ENCODE results near the gene COMT. TPM values are rescaled to one million over a fixed set of nuclear protein-coding genes. Genes with fewer than 3 reads are reported as not detected.

Gene COMT
- total RNA-seq, 5 donors from 2014 or later (not counting 1 experiment from before 2014, with no cell fraction given), result 30.6 to 53.1 (median 50.5) TPM

DNA sequence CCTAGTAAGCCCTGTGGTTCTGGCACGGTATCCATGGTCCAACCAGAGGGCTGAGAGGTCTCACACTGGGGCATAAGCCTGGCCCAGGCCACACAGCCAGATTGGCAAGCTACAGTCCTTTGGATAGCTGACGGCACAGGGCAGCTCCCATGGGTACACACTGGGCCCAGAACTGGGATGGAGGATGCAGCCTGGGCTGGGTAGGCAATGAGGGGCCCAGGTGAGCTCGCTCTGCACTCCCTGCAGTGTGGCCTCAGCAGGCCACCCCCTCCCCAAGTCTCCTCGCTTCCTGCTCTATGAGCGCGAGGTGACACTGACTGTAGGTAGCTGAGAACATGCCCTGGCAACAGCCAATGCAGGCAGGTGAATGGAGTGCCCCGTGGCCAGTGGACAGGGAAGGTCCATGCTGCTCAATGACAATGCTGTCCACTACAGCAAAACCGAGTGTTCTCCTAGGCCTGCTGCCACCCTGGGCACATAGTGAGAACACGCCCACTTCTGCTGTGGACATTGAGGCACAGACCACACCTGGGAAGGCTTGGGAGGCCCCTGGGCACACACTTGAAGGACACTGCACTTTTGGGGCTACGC lies 71.3 kb downstream of the COMT start:
- no peak overlapping the region for H3K4me3 ChIP-seq (ENCODE audit: control insufficient read depth in 1 of 2, extremely low read depth in 1 of 2, low read length in 1 of 2)
- H3K4me1 ChIP-seq (ENCODE audit: control insufficient read depth in 1 of 2, extremely low read depth in 1 of 2, insufficient read depth in 2 of 2, low read length in 2 of 2), result peaks cover 3 to 9% of the 10 kb centered on the region in 2 experiments
- H3K4me3 Mint-ChIP-seq, result no peak overlapping the region
- ChIA-PET CTCF (no interaction called here), POLR2A (no interaction called here)
- WGBS (ENCODE audit: insufficient coverage), result 82% methylated on average over 9 of the region's 10 CpGs
- H3K36me3 Mint-ChIP-seq, result no peaks in the 10 kb centered on the region
- no peak overlapping the region for H3K27ac ChIP-seq (ENCODE audit: low read length)
- ATAC-seq (replicated peaks in 1 of 4) (no peak), DNase-seq (no peak)
- peaks cover 0 to 31% of the 10 kb centered on the region in 2 experiments for H3K27me3 ChIP-seq (replicated peaks in 1 of 2; ENCODE audit: control insufficient read depth in 2 of 2, extremely low read depth in 1 of 2, insufficient read depth in 2 of 2, low read length in 1 of 2)
- peaks cover 0 to 2% of the 10 kb centered on the region in 2 donors for H3K27me3 Mint-ChIP-seq
- no peak overlapping the region for H3K27ac Mint-ChIP-seq
- no peaks in the 10 kb centered on the region for H3K36me3 ChIP-seq (ENCODE audit: control insufficient read depth in 2 of 2, extremely low read depth in 1 of 2, insufficient read depth in 1 of 2, low read length in 1 of 2)
- no peaks in the 10 kb centered on the region for H3K9me3 ChIP-seq
- H3K4me1 Mint-ChIP-seq, result peaks cover 0 to 13% (median 3%) of the 10 kb centered on the region in 3 donors
- no peaks in the 10 kb centered on the region for H3K9me3 Mint-ChIP-seq

DNA sequence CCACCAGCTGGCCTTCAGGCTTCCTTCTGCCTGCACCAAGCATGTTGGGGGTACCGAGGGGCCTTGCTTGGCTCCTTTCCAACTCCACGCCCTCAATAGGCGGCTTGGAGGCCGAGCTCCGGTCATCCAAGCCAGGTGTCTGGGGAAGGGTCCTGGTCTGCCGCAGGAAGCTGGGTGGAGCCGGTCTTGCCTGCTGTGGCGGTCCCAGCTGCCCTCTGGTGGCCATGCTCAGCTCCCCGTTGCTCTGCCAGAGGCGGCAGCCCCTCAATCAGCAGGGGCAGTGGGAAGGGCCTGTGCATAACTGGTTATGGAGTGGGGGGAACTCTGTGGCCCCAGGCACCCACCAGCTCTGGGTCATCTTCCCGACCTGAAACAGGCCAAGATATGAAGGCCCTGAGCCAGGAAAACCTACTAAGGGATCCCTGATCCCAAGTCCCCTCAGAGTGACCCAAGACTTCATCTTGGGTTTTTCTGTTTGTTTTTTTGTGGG lies 71.9 kb downstream of the COMT start:
- Mint-ChIP-seq H3K9me3 (no peaks in the 10 kb centered on the region), H3K4me1 (peaks cover 0 to 14% (median 3%) of the 10 kb centered on the region in 3 donors), H3K4me3 (no peak overlapping the region), H3K27me3 (peaks cover 0 to 2% of the 10 kb centered on the region in 2 donors), H3K36me3 (no peaks in the 10 kb centered on the region), H3K27ac (no peak overlapping the region)
- POLR2A ChIA-PET, result no interaction called here
- H3K4me1 ChIP-seq (ENCODE audit: control insufficient read depth in 1 of 2, extremely low read depth in 1 of 2, insufficient read depth in 2 of 2, low read length in 2 of 2), result peaks cover 3 to 9% of the 10 kb centered on the region in 2 experiments
- CTCF ChIA-PET, result no interaction called here
- DNase-seq (peak in 18 of 35 experiments; percentile 14 to 54 (median 28)), ATAC-seq (replicated peaks in 1 of 4) (no peak)
- H3K4me3 ChIP-seq (ENCODE audit: control insufficient read depth in 1 of 2, extremely low read depth in 1 of 2, low read length in 1 of 2), result no peak overlapping the region
- no peaks in the 10 kb centered on the region for H3K9me3 ChIP-seq
- peaks cover 0 to 37% of the 10 kb centered on the region in 2 experiments for H3K27me3 ChIP-seq (replicated peaks in 1 of 2; ENCODE audit: control insufficient read depth in 2 of 2, extremely low read depth in 1 of 2, insufficient read depth in 2 of 2, low read length in 1 of 2)
- H3K27ac ChIP-seq (ENCODE audit: low read length), result no peak overlapping the region
- 41% methylated on average over 10 of the region's 11 CpGs for WGBS (ENCODE audit: insufficient coverage)
- H3K36me3 ChIP-seq (ENCODE audit: control insufficient read depth in 2 of 2, extremely low read depth in 1 of 2, insufficient read depth in 1 of 2, low read length in 1 of 2), result no peaks in the 10 kb centered on the region

DNA sequence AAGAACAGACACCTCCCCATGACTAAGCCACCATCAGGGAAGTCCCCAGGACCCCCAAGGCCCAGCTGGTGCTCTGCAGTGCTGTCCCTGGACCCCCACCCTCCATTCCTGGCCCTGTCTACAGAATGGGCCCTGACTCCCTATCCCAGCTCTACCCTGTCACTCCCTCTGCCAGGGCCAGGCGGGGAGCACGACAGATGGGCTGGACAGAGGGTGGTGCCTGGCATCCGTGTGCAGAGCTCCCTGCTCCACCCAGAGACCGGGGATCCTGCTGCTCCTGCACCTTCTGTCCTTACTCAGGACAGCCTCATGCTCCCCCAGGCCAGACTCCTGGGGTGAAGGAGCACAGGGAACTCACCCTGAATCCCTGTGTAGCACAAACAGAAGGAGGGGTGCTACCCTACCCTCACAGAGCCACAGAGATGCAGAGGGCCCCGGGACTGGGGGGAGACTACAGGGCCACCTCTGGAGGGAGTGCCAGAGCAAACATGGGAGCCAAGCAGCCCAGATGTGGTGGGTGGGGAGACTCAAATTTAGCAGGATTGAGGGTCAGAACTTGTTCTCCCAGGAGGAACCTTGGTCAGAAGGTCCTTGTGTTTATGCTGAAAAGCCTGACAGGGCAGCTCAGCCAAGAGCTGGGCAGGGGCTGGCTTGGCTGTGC lies 73.1 kb downstream of the COMT start:
- WGBS (ENCODE audit: insufficient coverage), result 93% methylated on average over 4 of the region's 5 CpGs
- H3K36me3 ChIP-seq (ENCODE audit: control insufficient read depth in 2 of 2, extremely low read depth in 1 of 2, insufficient read depth in 1 of 2, low read length in 1 of 2), result no peaks in the 10 kb centered on the region
- Mint-ChIP-seq H3K27me3 (peaks cover 0 to 2% of the 10 kb centered on the region in 2 donors), H3K36me3 (no peaks in the 10 kb centered on the region), H3K4me1 (peaks cover 0 to 14% (median 3%) of the 10 kb centered on the region in 3 donors), H3K27ac (no peak overlapping the region), H3K4me3 (peak overlapping the region; percentile 56 to 69 (median 67)), H3K9me3 (no peaks in the 10 kb centered on the region)
- peaks cover 3 to 9% of the 10 kb centered on the region in 2 experiments for H3K4me1 ChIP-seq (ENCODE audit: control insufficient read depth in 1 of 2, extremely low read depth in 1 of 2, insufficient read depth in 2 of 2, low read length in 2 of 2)
- H3K27ac ChIP-seq (ENCODE audit: low read length), result no peak overlapping the region
- ATAC-seq (replicated peaks in 1 of 4), result no peak
- H3K27me3 ChIP-seq (replicated peaks in 1 of 2; ENCODE audit: control insufficient read depth in 2 of 2, extremely low read depth in 1 of 2, insufficient read depth in 2 of 2, low read length in 1 of 2), result peaks cover 0 to 40% of the 10 kb centered on the region in 2 experiments
- ChIA-PET CTCF (no interaction called here), POLR2A (no interaction called here)
- H3K9me3 ChIP-seq, result no peaks in the 10 kb centered on the region
- no peak for DNase-seq
- no peak overlapping the region for H3K4me3 ChIP-seq (ENCODE audit: control insufficient read depth in 1 of 2, extremely low read depth in 1 of 2, low read length in 1 of 2)

DNA sequence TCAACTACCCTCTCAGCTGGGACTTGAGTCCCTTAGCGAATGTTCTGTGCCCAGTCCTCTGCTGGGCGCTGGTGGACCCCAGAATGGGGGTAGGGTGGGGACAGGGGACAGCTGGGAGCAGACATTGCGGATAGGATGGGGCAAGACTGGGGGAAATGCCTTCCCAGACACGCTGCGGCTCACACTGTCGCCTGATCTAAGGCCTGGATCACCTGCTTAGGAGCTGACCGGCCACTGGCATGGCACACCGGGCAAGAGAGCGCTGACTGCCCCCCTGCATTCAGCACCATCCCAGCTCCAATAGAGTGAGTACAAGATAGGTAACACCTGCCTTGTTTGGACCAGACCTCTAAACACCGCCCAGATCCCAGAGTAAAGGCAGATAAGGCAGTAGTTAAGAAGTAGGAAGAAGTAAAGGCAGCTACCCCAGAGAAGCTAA lies 73.6 kb downstream of the COMT start:
- Histone ChIP-seq H3K36me3 (ENCODE audit: control insufficient read depth in 2 of 2, extremely low read depth in 1 of 2, insufficient read depth in 1 of 2, low read length in 1 of 2) (no peaks in the 10 kb centered on the region), H3K4me1 (ENCODE audit: control insufficient read depth in 1 of 2, extremely low read depth in 1 of 2, insufficient read depth in 2 of 2, low read length in 2 of 2) (peaks cover 3 to 14% of the 10 kb centered on the region in 2 experiments), H3K9me3 (no peaks in the 10 kb centered on the region), H3K27ac (ENCODE audit: low read length) (no peak overlapping the region), H3K27me3 (replicated peaks in 1 of 2; ENCODE audit: control insufficient read depth in 2 of 2, extremely low read depth in 1 of 2, insufficient read depth in 2 of 2, low read length in 1 of 2) (peaks cover 0 to 40% of the 10 kb centered on the region in 2 experiments), H3K4me3 (ENCODE audit: control insufficient read depth in 1 of 2, extremely low read depth in 1 of 2, low read length in 1 of 2) (no peak overlapping the region)
- no peak overlapping the region for H3K27ac Mint-ChIP-seq
- H3K4me1 Mint-ChIP-seq, result peaks cover under 1 to 16% (median 5%) of the 10 kb centered on the region in 3 donors
- H3K27me3 Mint-ChIP-seq, result peaks cover 0 to 2% of the 10 kb centered on the region in 2 donors
- H3K36me3 Mint-ChIP-seq, result no peaks in the 10 kb centered on the region
- ChIA-PET CTCF (no interaction called here), POLR2A (no interaction called here)
- no peak for ATAC-seq (replicated peaks in 1 of 4)
- H3K9me3 Mint-ChIP-seq, result no peaks in the 10 kb centered on the region
- H3K4me3 Mint-ChIP-seq, result peak overlapping the region; percentile 56 to 69 (median 67)
- DNase-seq, result no peak
- WGBS (ENCODE audit: insufficient coverage), result 88% methylated on average over 7 of the region's 10 CpGs

DNA sequence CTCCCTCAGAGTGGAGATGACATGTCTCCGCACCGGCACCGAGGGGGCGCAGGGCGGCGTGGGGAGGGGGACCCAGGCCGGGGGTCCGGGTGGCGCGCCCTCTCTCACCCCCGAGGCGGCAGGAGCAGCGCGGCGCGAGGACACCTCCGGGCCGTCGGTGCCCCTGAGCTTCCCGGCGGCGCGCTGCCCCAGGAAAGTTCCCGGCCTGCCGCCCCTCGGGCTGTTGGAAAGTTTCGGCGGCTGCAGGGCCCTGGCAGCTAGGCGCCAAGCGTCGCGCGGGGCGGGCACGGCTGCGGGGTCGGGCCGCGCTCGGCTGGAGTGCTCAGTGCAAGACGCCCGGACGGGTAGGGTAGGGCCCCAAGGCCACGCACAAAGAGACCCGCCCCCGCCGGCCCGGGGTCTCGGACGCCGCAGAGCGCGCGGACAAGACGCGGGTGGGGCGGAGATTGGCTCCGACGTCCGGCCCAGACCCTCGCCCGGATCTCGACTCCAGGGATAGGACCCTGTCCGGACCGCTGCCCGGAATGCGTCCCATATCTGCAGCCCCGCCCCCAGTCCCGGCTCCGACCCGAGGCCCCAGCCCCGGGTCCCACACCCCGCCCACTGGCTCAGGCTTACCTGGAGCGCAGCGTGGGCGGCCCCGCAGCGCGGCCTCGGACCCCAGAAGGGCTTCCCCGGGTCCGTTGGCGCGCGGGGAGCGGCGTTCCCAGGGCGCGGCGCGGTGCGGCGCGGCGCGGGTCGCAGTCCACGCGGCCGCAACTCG lies 74.6 kb downstream of the COMT start:
- Mint-ChIP-seq H3K27ac (no peak overlapping the region), H3K4me3 (peak overlapping the region in 2 of 3 donors; percentile 69 to 81), H3K36me3 (no peaks in the 10 kb centered on the region), H3K4me1 (peaks cover 5 to 20% (median 9%) of the 10 kb centered on the region in 3 donors), H3K9me3 (no peaks in the 10 kb centered on the region), H3K27me3 (peaks cover 0 to 2% of the 10 kb centered on the region in 2 donors)
- CTCF ChIA-PET, result no interaction called here
- no peaks in the 10 kb centered on the region for H3K9me3 ChIP-seq
- WGBS (ENCODE audit: insufficient coverage), result 4% methylated on average over 101 of the region's 101 CpGs
- no peaks in the 10 kb centered on the region for H3K36me3 ChIP-seq (ENCODE audit: control insufficient read depth in 2 of 2, extremely low read depth in 1 of 2, insufficient read depth in 1 of 2, low read length in 1 of 2)
- peak overlapping the region; percentile 39 to 81 for H3K4me3 ChIP-seq (ENCODE audit: control insufficient read depth in 1 of 2, extremely low read depth in 1 of 2, low read length in 1 of 2)
- no peak overlapping the region for H3K27ac ChIP-seq (ENCODE audit: low read length)
- peaks cover 3 to 20% of the 10 kb centered on the region in 2 experiments for H3K4me1 ChIP-seq (ENCODE audit: control insufficient read depth in 1 of 2, extremely low read depth in 1 of 2, insufficient read depth in 2 of 2, low read length in 2 of 2)
- ATAC-seq (replicated peaks in 1 of 4) (peak in 2 of 4 experiments; percentile 1 to 14), DNase-seq (peak in 12 of 35 experiments; percentile 8 to 41 (median 19))
- POLR2A ChIA-PET, result no interaction called here
- peaks cover 0 to 34% of the 10 kb centered on the region in 2 experiments for H3K27me3 ChIP-seq (replicated peaks in 1 of 2; ENCODE audit: control insufficient read depth in 2 of 2, extremely low read depth in 1 of 2, insufficient read depth in 2 of 2, low read length in 1 of 2)

All from T-cell (primary cell).